NT2/D1 (cell line): Measurements from ENCODE around the gene ZCCHC14.

Experiments used
- SUZ12 ChIP-seq: IDR thresholded peaks from 2 replicates; pipeline ENCODE4 v1.6.1; 2011; ENCODE audit not compliant: insufficient read length, insufficient read depth; ENCODE audit errors: extremely low read depth
- ZNF274 ChIP-seq: IDR thresholded peaks from 2 replicates; pipeline ENCODE4 v1.6.1; 2011; ENCODE audit warnings: mild to moderate bottlenecking, low read depth, low read length

GRCh38 chr16:87432330-87432915, 60.4 kb downstream of the ZCCHC14 start:
- no peak for TF ChIP-seq ZNF274
- no peak for TF ChIP-seq SUZ12
